Mesenchymal stem cell (in vitro differentiated cells and primary cell): Measurements from ENCODE around the gene STAM.
A peak's percentile ranks its signal among the peaks of the same experiment; 100 is the strongest.

ENCODE experiments used
- DNase-seq: peaks from one replicate; pipeline ENCODE4 v3.0.0-alpha.2; 2013
- H2AFZ ChIP-seq: one replicate; pipeline ENCODE4 v1.6.1; 2013; ENCODE audit warnings: low read depth, mild to moderate bottlenecking, control low read depth, inconsistent platforms, low read length, moderate library complexity
- H2AK5ac ChIP-seq: 2 replicates; pipeline ENCODE4 v1.6.1; 2013; ENCODE audit warnings: low read length, moderate library complexity, mild to moderate bottlenecking, inconsistent platforms; ENCODE audit not compliant: severe bottlenecking
- H2BK120ac ChIP-seq: one replicate; pipeline ENCODE4 v1.6.1; 2013; ENCODE audit warnings: low read depth, mild to moderate bottlenecking, inconsistent platforms, low read length, moderate library complexity
- H2BK12ac ChIP-seq, 2 experiments: one replicate each; pipeline ENCODE4 v1.6.1; 2013; ENCODE audit warnings: inconsistent platforms in 2 of 2, low read length in 2 of 2, mild to moderate bottlenecking in 2 of 2, moderate library complexity in 2 of 2, control low read depth in 1 of 2
- H2BK15ac ChIP-seq: one replicate; pipeline ENCODE4 v1.6.1; 2013; ENCODE audit warnings: mild to moderate bottlenecking, low read depth, inconsistent platforms; ENCODE audit not compliant: poor library complexity, severe bottlenecking
- H2BK5ac ChIP-seq: 2 replicates; pipeline ENCODE4 v1.6.1; 2013; ENCODE audit warnings: low read depth, mild to moderate bottlenecking, low read length, control low read depth, inconsistent platforms; ENCODE audit not compliant: poor library complexity, severe bottlenecking
- H3K14ac ChIP-seq, 2 experiments: one replicate each; pipeline ENCODE4 v1.6.1; 2013; ENCODE audit warnings: inconsistent platforms in 2 of 2, low read length in 2 of 2, control low read depth in 1 of 2, mild to moderate bottlenecking in 1 of 2, moderate library complexity in 1 of 2
- H3K18ac ChIP-seq, 2 experiments: one replicate each; pipeline ENCODE4 v1.6.1; 2013; ENCODE audit warnings: inconsistent platforms in 2 of 2, low read length in 2 of 2, control low read depth in 1 of 2, low read depth in 1 of 2, mild to moderate bottlenecking in 1 of 2
- H3K23ac ChIP-seq, 2 experiments: one replicate each; pipeline ENCODE4 v1.6.1; 2013; ENCODE audit warnings: inconsistent platforms in 2 of 2, low read length in 2 of 2, mild to moderate bottlenecking in 2 of 2, moderate library complexity in 2 of 2, control low read depth in 1 of 2
- H3K27ac ChIP-seq: 2 replicates; pipeline ENCODE4 v1.5.1; 2013; ENCODE audit warnings: mild to moderate bottlenecking, moderate library complexity, low read length, control low read depth, inconsistent platforms; ENCODE audit not compliant: poor library complexity, severe bottlenecking
- H3K27me3 ChIP-seq, 2 experiments: 2 replicates each; pipeline versions ENCODE4 v1.6.1 to v1.7.0; 2013; ENCODE audit warnings: low read length in 2 of 2, mild to moderate bottlenecking in 2 of 2, moderate library complexity in 2 of 2, control low read depth in 1 of 2, inconsistent platforms in 1 of 2; ENCODE audit not compliant: control insufficient read depth in 1 of 2, insufficient read depth in 1 of 2
- H3K36me3 ChIP-seq, 2 experiments: 2 replicates each; pipeline versions ENCODE4 v1.6.1 to v1.7.0; 2013; ENCODE audit warnings: low read length in 2 of 2, control low read depth in 1 of 2, inconsistent platforms in 1 of 2, low read depth in 1 of 2, mild to moderate bottlenecking in 1 of 2; ENCODE audit not compliant: insufficient read depth in 2 of 2, control insufficient read depth in 1 of 2
- H3K4ac ChIP-seq, 2 experiments: one replicate each; pipeline ENCODE4 v1.6.1; 2013; ENCODE audit warnings: inconsistent platforms in 2 of 2, low read length in 2 of 2, mild to moderate bottlenecking in 2 of 2, moderate library complexity in 2 of 2, control low read depth in 1 of 2, low read depth in 1 of 2
- H3K4me1 ChIP-seq: 2 replicates; pipeline ENCODE4 v1.6.1; 2013; ENCODE audit warnings: low read depth, low read length, control low read depth; ENCODE audit not compliant: control insufficient read depth, insufficient read depth
- H3K4me2 ChIP-seq: 2 replicates; pipeline ENCODE4 v1.6.1; 2013; ENCODE audit warnings: low read length, mild to moderate bottlenecking, inconsistent platforms; ENCODE audit not compliant: poor library complexity, severe bottlenecking
- H3K4me3 ChIP-seq, 2 experiments: 2 replicates each; pipeline versions ENCODE4 v1.5.1 to v1.7.0; 2013; ENCODE audit warnings: low read length in 2 of 2, mild to moderate bottlenecking in 2 of 2, control low read depth in 1 of 2, low read depth in 1 of 2; ENCODE audit not compliant: insufficient read depth in 1 of 2
- H3K79me1 ChIP-seq: replicated peaks from 2 replicates; pipeline ENCODE4 v1.6.1; 2013; ENCODE audit warnings: mild to moderate bottlenecking, control low read depth, low read length, inconsistent platforms; ENCODE audit not compliant: poor library complexity, severe bottlenecking
- H3K9ac ChIP-seq: 2 replicates; pipeline ENCODE4 v1.7.0; 2013; ENCODE audit warnings: mild to moderate bottlenecking, low read length, moderate library complexity
- H3K9me3 ChIP-seq: 2 replicates; pipeline ENCODE4 v1.7.0; 2013; ENCODE audit warnings: mild to moderate bottlenecking, low read length; ENCODE audit not compliant: control insufficient read depth
- H4K8ac ChIP-seq: one replicate; pipeline ENCODE4 v1.6.1; 2013; ENCODE audit warnings: inconsistent platforms, mild to moderate bottlenecking, low read length, moderate library complexity
- H4K91ac ChIP-seq: one replicate; pipeline ENCODE4 v1.6.1; 2013; ENCODE audit warnings: mild to moderate bottlenecking, low read length, inconsistent platforms
- WGBS: methylation state at CpG from one replicate; pipeline ENCODE4 v1.1.7; 2013; ENCODE audit warnings: mixed read lengths; 5-methylcytosine and 5-hydroxymethylcytosine counted together

STAM gene

GRCh38 chr10:17650416-17650815 lies 6.5 kb downstream of the STAM start:
- H2AFZ ChIP-seq, result no peak overlapping the region
- H3K4me2 ChIP-seq, result no peak overlapping the region
- no peak overlapping the region for H3K18ac ChIP-seq
- H3K4me3 ChIP-seq, result no peak overlapping the region
- H4K91ac ChIP-seq, result no peak overlapping the region
- no peak overlapping the region for H4K8ac ChIP-seq
- no peak overlapping the region for H3K23ac ChIP-seq
- H2BK12ac ChIP-seq, result no peak overlapping the region
- H2BK120ac ChIP-seq, result no peak overlapping the region
- H3K9ac ChIP-seq, result no peak overlapping the region
- peaks cover 0 to 11% of the 10 kb centered on the region in 2 experiments for H3K36me3 ChIP-seq
- no peak overlapping the region for H2BK5ac ChIP-seq
- no peak overlapping the region for H3K4ac ChIP-seq
- H2BK15ac ChIP-seq, result no peak overlapping the region
- H3K27ac ChIP-seq, result no peak overlapping the region
- H3K27me3 ChIP-seq, result no peaks in the 10 kb centered on the region
- peaks cover 1% of the 10 kb centered on the region for H3K4me1 ChIP-seq
- H2AK5ac ChIP-seq, result no peak overlapping the region
- DNase-seq, result no peak
- no peak overlapping the region for H3K14ac ChIP-seq
- H3K9me3 ChIP-seq, result no peaks in the 10 kb centered on the region
- WGBS, result 100% methylated on average over 4 of the region's 8 CpGs
- H3K79me1 ChIP-seq, result no peaks in the 10 kb centered on the region

DNA sequence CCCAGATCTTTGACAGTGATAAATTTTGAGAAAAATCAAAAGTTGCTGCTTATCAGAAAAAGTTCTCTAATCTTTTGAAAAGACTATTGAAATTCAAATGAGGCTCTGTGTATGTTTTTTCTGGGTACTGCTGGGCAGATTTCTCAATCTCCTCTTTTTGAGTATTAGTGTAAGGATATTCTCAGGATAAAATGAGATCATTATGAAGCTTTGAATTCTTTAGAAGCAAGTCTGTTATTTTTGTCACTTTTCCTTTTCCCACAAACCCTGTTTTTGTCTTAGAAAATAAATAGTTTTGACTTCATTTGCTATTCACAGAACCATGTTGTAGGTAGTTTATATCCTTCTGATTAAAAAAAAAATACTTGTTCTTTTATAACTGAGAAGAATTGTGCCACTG lies 7.9 kb downstream of the STAM start:
- H2BK5ac ChIP-seq, result no peak overlapping the region
- H2AK5ac ChIP-seq, result no peak overlapping the region
- no peak overlapping the region for H2BK12ac ChIP-seq
- H4K91ac ChIP-seq, result no peak overlapping the region
- H3K79me1 ChIP-seq, result peaks cover 2% of the 10 kb centered on the region
- H2AFZ ChIP-seq, result no peak overlapping the region
- H3K4ac ChIP-seq, result no peak overlapping the region
- H2BK15ac ChIP-seq, result no peak overlapping the region
- peaks cover 2 to 11% of the 10 kb centered on the region in 2 experiments for H3K36me3 ChIP-seq
- H3K9me3 ChIP-seq, result no peaks in the 10 kb centered on the region
- no peak overlapping the region for H3K23ac ChIP-seq
- H3K14ac ChIP-seq, result no peak overlapping the region
- no peak overlapping the region for H3K27ac ChIP-seq
- no peak overlapping the region for H4K8ac ChIP-seq
- DNase-seq, result no peak
- no peak overlapping the region for H3K18ac ChIP-seq
- H3K4me2 ChIP-seq, result no peak overlapping the region
- H3K27me3 ChIP-seq, result no peaks in the 10 kb centered on the region
- peak overlapping the region; percentile 34 for H3K9ac ChIP-seq
- H3K4me3 ChIP-seq, result no peak overlapping the region
- peaks cover 2% of the 10 kb centered on the region for H3K4me1 ChIP-seq
- H2BK120ac ChIP-seq, result no peak overlapping the region

- Histone ChIP-seq H2AK5ac (no peak overlapping the region), H3K27me3 (no peaks in the 10 kb centered on the region), H3K79me1 (peaks cover 2% of the 10 kb centered on the region), H4K91ac (no peak overlapping the region), H2BK15ac (no peak overlapping the region), H3K4ac (no peak overlapping the region), H3K23ac (no peak overlapping the region), H3K27ac (no peak overlapping the region), H3K4me3 (no peak overlapping the region), H3K9me3 (no peaks in the 10 kb centered on the region), H2BK5ac (no peak overlapping the region), H3K36me3 (peaks cover 4 to 11% of the 10 kb centered on the region in 2 experiments), H2BK12ac (no peak overlapping the region), H3K4me1 (peaks cover 2% of the 10 kb centered on the region), H4K8ac (no peak overlapping the region), H2AFZ (no peak overlapping the region), H3K9ac (peak overlapping the region; percentile 34), H3K4me2 (no peak overlapping the region), H3K18ac (no peak overlapping the region), H2BK120ac (no peak overlapping the region), H3K14ac (no peak overlapping the region)
- DNase-seq, result no peak
These were observed 8.6 kb downstream of the STAM start for GRCh38 chr10:17652585-17652984.

DNA sequence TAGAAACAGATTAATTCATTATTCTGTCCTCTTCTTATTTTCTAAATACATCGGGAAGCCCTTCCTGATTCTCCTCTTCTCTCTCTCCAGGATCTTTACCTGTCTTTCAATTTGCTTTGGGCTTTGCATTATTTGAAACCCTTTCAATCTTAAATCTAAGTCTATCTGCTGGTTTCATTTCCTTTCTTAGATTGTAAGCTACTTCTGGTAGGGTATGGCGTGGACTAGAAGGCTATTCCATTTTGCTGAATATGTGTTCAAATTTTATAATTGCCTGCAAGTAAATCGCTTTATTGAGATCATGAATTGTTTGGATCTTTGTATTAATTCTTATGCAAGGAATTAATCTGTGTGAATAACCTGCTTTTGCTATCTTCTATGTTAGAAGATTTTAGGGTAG lies 11.1 kb downstream of the STAM start:
- 99% methylated on average over 3 of the region's 3 CpGs for WGBS
- Histone ChIP-seq H4K91ac (no peak overlapping the region), H4K8ac (no peak overlapping the region), H3K27me3 (no peaks in the 10 kb centered on the region), H3K9ac (no peak overlapping the region), H3K36me3 (peaks cover 4 to 7% of the 10 kb centered on the region in 2 experiments), H3K79me1 (peaks cover 4% of the 10 kb centered on the region), H2AK5ac (no peak overlapping the region), H2AFZ (no peak overlapping the region), H2BK15ac (no peak overlapping the region), H3K4me2 (no peak overlapping the region), H2BK120ac (no peak overlapping the region), H3K18ac (no peak overlapping the region), H3K4ac (no peak overlapping the region), H2BK12ac (no peak overlapping the region), H3K9me3 (no peaks in the 10 kb centered on the region), H3K4me1 (peaks cover 2% of the 10 kb centered on the region), H3K4me3 (no peak overlapping the region), H2BK5ac (no peak overlapping the region), H3K27ac (no peak overlapping the region), H3K23ac (no peak overlapping the region), H3K14ac (no peak overlapping the region)
- DNase-seq, result no peak
